ENCODE measurements around the gene OOSP4A.

GRCh38 chr11:59931688-59932087 is 32.1 kb upstream of the OOSP4A start:
- TF ChIP-seq CHD1 (IDR thresholded peaks at IDR 0.05; ENCODE audit: low read depth, low read length): no peak
- TF ChIP-seq, protein P1, sequence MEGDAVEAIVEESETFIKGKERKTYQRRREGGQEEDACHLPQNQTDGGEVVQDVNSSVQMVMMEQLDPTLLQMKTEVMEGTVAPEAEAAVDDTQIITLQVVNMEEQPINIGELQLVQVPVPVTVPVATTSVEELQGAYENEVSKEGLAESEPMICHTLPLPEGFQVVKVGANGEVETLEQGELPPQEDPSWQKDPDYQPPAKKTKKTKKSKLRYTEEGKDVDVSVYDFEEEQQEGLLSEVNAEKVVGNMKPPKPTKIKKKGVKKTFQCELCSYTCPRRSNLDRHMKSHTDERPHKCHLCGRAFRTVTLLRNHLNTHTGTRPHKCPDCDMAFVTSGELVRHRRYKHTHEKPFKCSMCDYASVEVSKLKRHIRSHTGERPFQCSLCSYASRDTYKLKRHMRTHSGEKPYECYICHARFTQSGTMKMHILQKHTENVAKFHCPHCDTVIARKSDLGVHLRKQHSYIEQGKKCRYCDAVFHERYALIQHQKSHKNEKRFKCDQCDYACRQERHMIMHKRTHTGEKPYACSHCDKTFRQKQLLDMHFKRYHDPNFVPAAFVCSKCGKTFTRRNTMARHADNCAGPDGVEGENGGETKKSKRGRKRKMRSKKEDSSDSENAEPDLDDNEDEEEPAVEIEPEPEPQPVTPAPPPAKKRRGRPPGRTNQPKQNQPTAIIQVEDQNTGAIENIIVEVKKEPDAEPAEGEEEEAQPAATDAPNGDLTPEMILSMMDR (conservative IDR thresholded peaks at IDR 0.05; ENCODE audit: low read depth, low read length): no peak
- TF ChIP-seq RAD21 (IDR thresholded peaks at IDR 0.05; ENCODE audit: low read length): no peak
- no peak for TF ChIP-seq RFX5 (IDR thresholded peaks at IDR 0.05; ENCODE audit: low read depth, low read length)
- no peak for TF ChIP-seq MAZ (IDR thresholded peaks at IDR 0.05; ENCODE audit: borderline replicate concordance, low read depth, low read length)
- no peak for TF ChIP-seq CEBPB (IDR thresholded peaks at IDR 0.05; ENCODE audit: low read depth, low read length)
- TF ChIP-seq POLR2A (IDR thresholded peaks at IDR 0.05; ENCODE audit: low read depth, low read length): no peak
- TF ChIP-seq RCOR1 (IDR thresholded peaks at IDR 0.05; ENCODE audit: insufficient replicate concordance, low read length): no peak
- TF ChIP-seq, protein P2, sequence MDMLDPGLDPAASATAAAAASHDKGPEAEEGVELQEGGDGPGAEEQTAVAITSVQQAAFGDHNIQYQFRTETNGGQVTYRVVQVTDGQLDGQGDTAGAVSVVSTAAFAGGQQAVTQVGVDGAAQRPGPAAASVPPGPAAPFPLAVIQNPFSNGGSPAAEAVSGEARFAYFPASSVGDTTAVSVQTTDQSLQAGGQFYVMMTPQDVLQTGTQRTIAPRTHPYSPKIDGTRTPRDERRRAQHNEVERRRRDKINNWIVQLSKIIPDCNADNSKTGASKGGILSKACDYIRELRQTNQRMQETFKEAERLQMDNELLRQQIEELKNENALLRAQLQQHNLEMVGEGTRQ (IDR thresholded peaks at IDR 0.05; ENCODE audit: low read depth, low read length): no peak
- no peak for TF ChIP-seq SMC3 (IDR thresholded peaks at IDR 0.05; ENCODE audit: low read depth, low read length)
- TF ChIP-seq MXI1 (IDR thresholded peaks at IDR 0.05; ENCODE audit: borderline replicate concordance, low read depth, low read length): no peak
- TF ChIP-seq BHLHE40 (IDR thresholded peaks at IDR 0.05; ENCODE audit: low read depth, low read length): no peak
- TF ChIP-seq NFE2L2 (IDR thresholded peaks at IDR 0.05; ENCODE audit: low read depth, low read length): no peak
- no peak for TF ChIP-seq MAFK (IDR thresholded peaks at IDR 0.05; ENCODE audit: low read depth, low read length)

Measured in IMR-90 (cell line).